ENCODE data around the gene ANO10. TPM values are rescaled to one million over a fixed set of nuclear protein-coding genes. Genes with fewer than 3 reads are reported as not detected.

Gene ANO10
- total RNA-seq, 2 donors from 2014 or later, result 83.8 to 112 TPM

- Histone ChIP-seq H3K4me1 (ENCODE audit: control insufficient read depth, insufficient read depth, low read length) (no peaks in the 10 kb centered on the region), H3K27me3 (ENCODE audit: control insufficient read depth, insufficient read depth, low read length, poor library complexity, severe bottlenecking) (no peaks in the 10 kb centered on the region), H3K27ac (ENCODE audit: low read depth, low read length) (no peak overlapping the region), H3K9ac (ENCODE audit: extremely low read depth, low read length, poor library complexity, severe bottlenecking) (no peak overlapping the region), H3K4me3 (ENCODE audit: low read length) (no peak overlapping the region), H3K9me3 (ENCODE audit: control insufficient read depth, low read length) (no peaks in the 10 kb centered on the region), H3K36me3 (ENCODE audit: control insufficient read depth, insufficient read depth, low read length) (peaks cover 8% of the 10 kb centered on the region)
- peaks cover 4% of the 10 kb centered on the region for H3K4me1 Mint-ChIP-seq
- H3K36me3 Mint-ChIP-seq (ENCODE audit: low read depth), result peaks cover 15% of the 10 kb centered on the region
- H3K4me3 Mint-ChIP-seq, result no peak overlapping the region
- whole genome bisulfite sequencing, 2 experiments (ENCODE audit: insufficient coverage in 1 of 2, insufficient read length in 1 of 2), result 86 to 100% methylated on average over 1 to 2 of the region's 4 CpGs
- no peak for TF ChIP-seq CTCF (conservative IDR thresholded peaks at IDR 0.05)
- no peaks in the 10 kb centered on the region for H3K9me3 Mint-ChIP-seq
- DNase-seq, result no peak
- no peak overlapping the region for H3K27ac Mint-ChIP-seq
- no peaks in the 10 kb centered on the region for H3K27me3 Mint-ChIP-seq (ENCODE audit: insufficient read depth)
Measured at GRCh38 chr3:43409506-43409905, 212.3 kb downstream of the ANO10 start.

GRCh38 chr3:43406643-43407023, 215.2 kb downstream of the ANO10 start:
- Histone ChIP-seq H3K4me1 (ENCODE audit: control insufficient read depth, insufficient read depth, low read length) (no peaks in the 10 kb centered on the region), H3K9ac (ENCODE audit: extremely low read depth, low read length, poor library complexity, severe bottlenecking) (no peak overlapping the region), H3K27me3 (ENCODE audit: control insufficient read depth, insufficient read depth, low read length, poor library complexity, severe bottlenecking) (no peaks in the 10 kb centered on the region), H3K27ac (ENCODE audit: low read depth, low read length) (no peak overlapping the region), H3K36me3 (ENCODE audit: control insufficient read depth, insufficient read depth, low read length) (peaks cover 12% of the 10 kb centered on the region), H3K4me3 (ENCODE audit: low read length) (no peak overlapping the region), H3K9me3 (ENCODE audit: control insufficient read depth, low read length) (no peaks in the 10 kb centered on the region)
- no peak overlapping the region for H3K27ac Mint-ChIP-seq
- H3K36me3 Mint-ChIP-seq (ENCODE audit: low read depth), result peaks cover 10% of the 10 kb centered on the region
- H3K27me3 Mint-ChIP-seq (ENCODE audit: insufficient read depth), result no peaks in the 10 kb centered on the region
- WGBS, 2 experiments (ENCODE audit: insufficient coverage in 1 of 2, insufficient read length in 1 of 2), result 92 to 96% methylated on average over 4 of the region's 4 CpGs
- no peak for TF ChIP-seq CTCF (conservative IDR thresholded peaks at IDR 0.05)
- H3K4me1 Mint-ChIP-seq, result no peaks in the 10 kb centered on the region
- no peak overlapping the region for H3K4me3 Mint-ChIP-seq
- DNase-seq, result no peak
- H3K9me3 Mint-ChIP-seq, result no peaks in the 10 kb centered on the region

GRCh38 chr3:43405888-43406642, 215.7 kb downstream of the ANO10 start:
- no peaks in the 10 kb centered on the region for H3K9me3 ChIP-seq (ENCODE audit: control insufficient read depth, low read length)
- H3K36me3 Mint-ChIP-seq (ENCODE audit: low read depth), result peaks cover 10% of the 10 kb centered on the region
- H3K27ac Mint-ChIP-seq, result no peak overlapping the region
- no peaks in the 10 kb centered on the region for H3K27me3 ChIP-seq (ENCODE audit: control insufficient read depth, insufficient read depth, low read length, poor library complexity, severe bottlenecking)
- DNase-seq, result no peak
- no peak for TF ChIP-seq CTCF (conservative IDR thresholded peaks at IDR 0.05)
- no peaks in the 10 kb centered on the region for H3K4me1 ChIP-seq (ENCODE audit: control insufficient read depth, insufficient read depth, low read length)
- no peak overlapping the region for H3K27ac ChIP-seq (ENCODE audit: low read depth, low read length)
- WGBS, 2 experiments (ENCODE audit: insufficient coverage in 1 of 2, insufficient read length in 1 of 2), result 93 to 98% methylated on average over 11 of the region's 11 CpGs
- no peak overlapping the region for H3K9ac ChIP-seq (ENCODE audit: extremely low read depth, low read length, poor library complexity, severe bottlenecking)
- peaks cover 12% of the 10 kb centered on the region for H3K36me3 ChIP-seq (ENCODE audit: control insufficient read depth, insufficient read depth, low read length)
- no peaks in the 10 kb centered on the region for H3K4me1 Mint-ChIP-seq
- no peak overlapping the region for H3K4me3 ChIP-seq (ENCODE audit: low read length)
- no peaks in the 10 kb centered on the region for H3K27me3 Mint-ChIP-seq (ENCODE audit: insufficient read depth)
- H3K4me3 Mint-ChIP-seq, result no peak overlapping the region
- H3K9me3 Mint-ChIP-seq, result no peaks in the 10 kb centered on the region
